ENCODE measurements around the gene MATK. TPM values are rescaled to one million over a fixed set of nuclear protein-coding genes. Genes with fewer than 3 reads are reported as not detected.
A peak's percentile ranks its signal among the peaks of the same experiment; 100 is the strongest.

MATK gene, protein sequence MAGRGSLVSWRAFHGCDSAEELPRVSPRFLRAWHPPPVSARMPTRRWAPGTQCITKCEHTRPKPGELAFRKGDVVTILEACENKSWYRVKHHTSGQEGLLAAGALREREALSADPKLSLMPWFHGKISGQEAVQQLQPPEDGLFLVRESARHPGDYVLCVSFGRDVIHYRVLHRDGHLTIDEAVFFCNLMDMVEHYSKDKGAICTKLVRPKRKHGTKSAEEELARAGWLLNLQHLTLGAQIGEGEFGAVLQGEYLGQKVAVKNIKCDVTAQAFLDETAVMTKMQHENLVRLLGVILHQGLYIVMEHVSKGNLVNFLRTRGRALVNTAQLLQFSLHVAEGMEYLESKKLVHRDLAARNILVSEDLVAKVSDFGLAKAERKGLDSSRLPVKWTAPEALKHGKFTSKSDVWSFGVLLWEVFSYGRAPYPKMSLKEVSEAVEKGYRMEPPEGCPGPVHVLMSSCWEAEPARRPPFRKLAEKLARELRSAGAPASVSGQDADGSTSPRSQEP
- total RNA-seq = 1 to 10 TPM; 1.1 to 2.8 TPM
- long read RNA-seq, donor 1, partial matches to known transcripts = 1 of 2 reads
- long read RNA-seq, donor 1, other reads (novel, unspliced or antisense) = 1 of 2 reads
- long read RNA-seq, donor 2, partial matches to known transcripts = 3 of 5 reads
- long read RNA-seq, donor 2, other reads (novel, unspliced or antisense) = 0 of 5 reads

DNA sequence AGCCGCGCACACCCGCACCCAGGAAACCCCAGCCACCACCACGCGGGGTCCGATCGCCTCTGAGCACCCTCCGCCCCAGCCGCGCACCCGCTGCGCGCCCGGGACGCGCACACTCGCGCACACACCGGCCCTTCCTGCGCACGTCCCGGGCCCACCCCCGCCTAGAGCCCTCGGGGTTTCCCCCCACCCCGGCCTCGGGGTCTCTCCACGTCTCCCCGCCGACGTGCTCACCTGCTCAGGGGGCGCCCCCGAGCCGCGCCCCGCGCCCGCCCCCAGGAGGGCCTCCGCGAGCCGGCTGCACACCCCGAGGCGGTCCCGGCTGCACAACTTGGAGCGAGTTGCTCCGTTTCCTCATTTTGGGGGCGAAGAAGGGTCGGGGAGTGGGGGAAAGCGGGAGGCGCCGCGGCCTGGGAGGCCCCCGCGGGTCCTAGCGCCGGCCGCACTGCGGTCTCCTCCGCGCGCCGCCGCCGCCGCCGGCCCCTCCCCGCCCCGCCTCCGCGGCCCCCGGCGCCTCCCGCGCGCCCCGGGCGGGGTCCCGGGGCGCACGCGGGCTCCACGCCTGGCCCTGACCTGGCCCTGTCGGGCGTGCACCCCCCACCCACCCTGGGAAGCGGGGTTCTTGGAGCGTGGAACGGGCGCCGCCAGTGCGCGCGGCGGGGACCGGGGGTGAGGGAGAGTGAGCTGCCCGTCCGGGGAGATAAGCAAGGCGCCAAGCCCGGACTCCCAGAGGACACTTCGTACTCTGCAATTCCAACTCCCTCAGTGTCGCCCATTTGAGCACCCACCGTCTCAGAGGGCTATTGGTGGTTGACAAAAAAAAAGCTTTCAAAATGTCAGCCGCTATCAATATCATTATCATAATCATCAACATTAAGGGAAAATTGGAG lies at the start of gene MATK:
Gene MATK, minus strand, starts transcription at position 444 of the 887 bp plus-strand sequence. CDS start 1,246 bp downstream, outside the sequence.
- DNase-seq (ENCODE audit: low spot score) = no peak
- intact Hi-C loops (cut with DNase I) = no loop called here

DNA sequence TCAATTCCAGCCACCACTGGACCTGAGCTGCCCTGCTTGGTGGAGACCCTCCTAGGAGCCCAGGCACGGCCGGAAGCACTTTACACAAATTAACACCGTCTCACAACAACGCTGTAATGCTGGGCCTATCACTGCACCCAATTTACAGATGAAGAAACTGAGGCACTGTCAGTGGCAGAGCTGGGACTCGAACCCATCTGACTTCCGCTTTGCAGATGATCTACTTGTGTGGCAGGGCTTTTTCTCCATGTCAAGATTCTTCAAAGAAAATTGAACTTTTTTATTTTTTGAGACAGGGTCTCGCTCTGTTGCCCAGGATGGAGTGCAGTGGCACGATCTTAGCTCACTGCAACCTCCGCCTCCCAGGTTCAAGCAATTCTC lies 48.9 kb upstream of the MATK start:
- DNase-seq (ENCODE audit: low spot score) = no peak
- intact Hi-C loops (cut with DNase I) = no loop called here

DNA sequence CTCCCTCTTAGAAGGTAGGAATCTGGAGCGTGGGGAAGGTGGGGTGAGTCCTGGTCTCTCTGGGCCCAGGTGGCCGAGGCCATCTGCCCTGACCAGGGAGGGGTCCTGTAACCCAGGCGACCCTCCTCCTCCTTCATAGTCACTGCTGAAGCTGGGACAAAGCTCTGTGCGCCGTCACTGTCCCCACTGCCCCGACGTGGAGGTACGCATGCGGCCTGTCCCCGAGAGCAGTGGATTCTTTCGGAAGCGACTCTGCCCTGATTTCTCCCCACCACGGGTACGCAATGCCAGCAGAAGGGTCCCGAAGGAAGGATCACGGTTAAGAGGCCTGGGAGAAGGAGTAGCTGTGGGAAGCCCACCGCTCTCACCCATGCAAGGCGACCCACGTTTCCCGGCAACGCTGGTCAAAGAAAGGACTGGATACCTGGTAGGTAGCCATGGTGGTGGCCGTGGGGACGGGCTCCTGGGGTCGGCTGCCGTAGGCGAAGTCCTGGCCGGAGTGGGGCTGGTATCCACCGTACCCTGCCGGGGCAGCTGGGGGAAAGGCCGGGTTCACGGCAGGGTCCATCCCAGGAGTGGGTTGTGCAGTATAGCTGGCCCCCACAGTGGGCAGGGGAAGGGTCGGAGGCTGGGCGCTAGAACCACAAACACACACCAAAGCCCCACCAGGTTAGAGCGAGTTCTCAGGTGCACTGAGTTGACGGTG lies 48.3 kb upstream of the MATK start:
- intact Hi-C loops (cut with DNase I) = no loop called here

DNA sequence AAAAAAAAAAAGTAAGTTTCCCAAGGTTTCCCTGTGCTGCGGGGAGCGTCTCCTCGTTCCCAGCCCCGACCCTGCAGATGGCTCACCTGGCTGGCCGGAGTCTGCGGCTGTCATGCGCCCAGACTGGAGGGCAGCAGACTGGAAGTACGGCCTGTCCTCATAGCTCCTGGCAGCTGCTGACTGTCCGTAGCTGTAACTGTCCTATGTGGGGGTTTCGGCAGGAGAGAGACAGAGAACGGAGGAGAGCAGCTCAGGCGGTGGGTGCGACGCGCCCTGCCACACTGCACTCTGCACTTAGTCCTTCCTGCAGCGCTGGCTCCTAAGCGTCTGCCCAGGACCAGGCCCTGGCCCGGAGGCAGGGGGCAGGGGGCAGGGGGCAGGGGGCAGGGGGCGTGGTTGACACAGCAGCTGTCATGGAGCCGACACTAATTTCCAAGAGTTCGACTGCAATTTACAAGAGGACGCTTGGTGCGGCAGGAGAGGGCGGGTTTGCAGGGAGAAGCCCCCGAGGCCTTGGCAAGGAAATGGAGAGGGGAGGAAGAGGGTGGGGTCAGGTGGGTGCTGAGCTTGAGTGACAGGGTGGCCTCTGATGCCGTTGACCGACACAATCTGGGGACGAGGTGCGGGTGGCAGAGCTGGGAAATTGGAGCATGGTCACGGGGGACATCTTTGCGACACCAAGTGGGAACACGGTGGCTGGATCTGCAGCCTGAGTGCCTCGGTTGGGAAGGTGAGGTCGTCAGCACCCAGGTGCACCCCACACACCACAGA lies 47.6 kb upstream of the MATK start:
- intact Hi-C loops (cut with DNase I) = no loop called here
- no peak for DNase-seq (ENCODE audit: low spot score)

More for the DNA sequence above, 48.3 kb upstream of the MATK start:
- DNase-seq (ENCODE audit: low spot score) = no peak

DNA sequence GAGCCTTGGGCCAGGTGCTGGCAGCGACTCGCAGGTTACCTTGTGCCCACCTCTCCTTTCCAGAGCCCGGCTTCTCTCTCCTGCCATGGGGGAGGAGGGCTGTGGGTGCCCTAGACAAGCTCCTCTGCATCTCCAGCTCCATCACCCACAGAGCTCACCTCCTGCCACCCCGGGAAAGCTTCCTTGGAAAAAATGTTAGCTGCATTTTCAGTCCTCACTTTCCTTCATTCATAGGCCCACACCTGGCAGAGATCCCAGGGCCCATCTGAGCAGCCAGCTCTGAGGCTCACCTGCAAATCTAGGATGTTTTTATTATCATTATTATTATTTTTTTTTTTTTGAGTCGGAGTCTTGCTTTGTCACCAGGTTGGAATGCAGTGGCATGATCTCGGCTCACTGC lies 45.8 kb upstream of the MATK start:
- no peak for DNase-seq (ENCODE audit: low spot score)
- intact Hi-C loops (cut with DNase I) = no loop called here

DNA sequence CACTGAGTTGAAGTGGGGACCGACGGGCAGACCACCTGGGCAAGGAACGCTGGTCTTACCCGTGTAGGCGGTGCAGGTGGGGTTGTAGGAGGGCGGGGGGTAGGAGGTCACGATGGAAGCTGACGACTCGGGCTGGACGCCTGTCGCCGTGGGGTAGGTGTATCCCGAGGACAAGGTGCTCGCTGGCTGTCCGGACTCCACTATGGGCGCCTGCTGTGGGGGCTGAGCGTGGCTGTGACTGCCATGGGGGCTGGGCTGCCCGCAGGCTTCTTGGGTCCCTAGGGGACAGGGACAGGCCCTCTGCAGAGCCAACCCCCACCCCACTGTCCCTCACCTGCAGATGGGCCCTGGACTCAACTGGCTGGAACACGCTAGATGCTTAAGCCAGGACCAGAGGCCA lies 45.4 kb upstream of the MATK start:
- intact Hi-C loops (cut with DNase I) = no loop called here
- no peak for DNase-seq (ENCODE audit: low spot score)

DNA sequence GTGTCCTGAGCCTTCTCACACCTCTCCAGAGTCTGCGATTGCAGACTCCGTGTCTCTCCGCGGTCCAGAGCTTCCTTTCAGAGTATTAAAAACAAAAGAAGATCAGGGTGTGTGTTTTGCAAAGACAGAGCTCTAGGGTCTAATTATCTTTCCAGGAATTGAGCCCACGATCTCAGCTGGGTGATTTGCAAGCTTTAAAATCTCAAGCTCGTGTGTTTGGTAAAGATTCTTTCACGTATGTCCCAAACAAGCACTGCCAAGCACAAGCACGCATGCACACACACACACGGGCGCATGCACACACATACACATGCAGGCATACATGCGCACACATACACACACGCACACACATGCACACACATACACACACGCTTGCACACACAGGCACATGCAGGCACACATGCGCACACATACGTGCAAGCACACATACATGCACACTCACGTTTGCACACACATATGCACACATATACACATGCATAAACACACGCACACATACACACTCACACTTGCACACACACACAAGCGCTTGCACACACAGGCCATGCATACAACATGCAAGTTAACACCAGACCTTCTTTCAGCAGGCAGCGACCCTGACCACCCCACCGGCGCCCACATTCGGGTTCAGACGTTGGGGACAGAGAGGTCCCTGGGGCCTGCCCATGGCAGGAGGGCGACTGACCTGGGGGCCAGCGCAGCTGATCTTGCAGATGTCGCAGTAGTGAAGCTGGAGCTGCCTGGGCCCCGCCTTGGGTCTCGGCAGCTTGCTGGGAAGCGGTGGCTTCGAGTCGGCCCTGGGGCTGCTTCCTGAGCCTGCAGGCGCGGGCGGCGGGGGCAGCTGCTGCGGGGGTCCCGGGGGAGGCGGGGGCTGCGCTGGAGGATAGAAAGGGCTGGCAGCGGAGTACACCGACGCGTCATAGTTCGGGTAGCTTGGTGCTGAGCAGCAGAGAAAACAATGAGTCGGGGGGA lies 44.7 kb upstream of the MATK start:
- DNase-seq (ENCODE audit: low spot score) = no peak
- intact Hi-C loops (cut with DNase I) = no loop called here

DNA sequence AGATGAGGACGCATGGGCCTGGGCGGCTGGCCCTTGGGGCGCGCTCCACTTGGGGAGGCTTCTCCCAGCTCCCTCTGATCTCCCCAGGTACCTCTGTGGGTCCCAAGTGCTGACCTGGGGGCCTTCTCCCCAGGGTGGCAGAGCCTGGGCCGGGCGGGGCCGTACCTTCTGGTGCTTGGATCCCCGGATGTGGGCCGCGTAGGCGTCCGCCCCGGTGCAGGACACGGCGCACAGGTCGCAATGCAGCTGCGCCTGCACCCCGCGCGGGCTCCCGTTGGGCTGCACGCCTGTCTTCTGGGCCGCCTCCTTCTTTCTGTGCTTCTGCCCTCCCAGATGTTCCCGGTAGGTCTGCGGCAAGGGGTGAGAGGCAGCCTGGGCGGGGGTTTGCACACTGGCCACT lies 41.1 kb upstream of the MATK start:
- no peak for DNase-seq (ENCODE audit: low spot score)
- intact Hi-C loops (cut with DNase I) = no loop called here

DNA sequence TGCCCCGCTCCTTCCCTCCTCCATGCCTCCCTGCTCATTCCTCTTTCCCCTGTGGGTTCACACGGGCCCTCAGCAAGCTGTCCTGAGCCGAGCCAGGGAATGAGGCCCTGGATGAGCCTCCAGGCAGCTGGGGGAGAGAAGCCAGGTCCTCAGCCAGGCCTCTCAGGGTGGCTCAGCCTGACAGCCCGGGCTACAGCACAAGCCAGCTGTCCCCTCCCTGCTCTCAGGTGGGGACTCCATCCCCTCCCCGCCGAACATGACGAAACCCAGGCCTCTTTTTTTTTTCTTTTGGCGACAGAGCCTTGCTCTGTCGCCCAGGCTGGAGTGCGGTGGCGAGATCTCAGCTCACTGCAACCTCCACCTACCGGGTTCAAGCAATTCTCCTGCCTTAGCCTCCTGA lies 40.0 kb upstream of the MATK start:
- intact Hi-C loops (cut with DNase I) = no loop called here
- DNase-seq (ENCODE audit: low spot score) = no peak

DNA sequence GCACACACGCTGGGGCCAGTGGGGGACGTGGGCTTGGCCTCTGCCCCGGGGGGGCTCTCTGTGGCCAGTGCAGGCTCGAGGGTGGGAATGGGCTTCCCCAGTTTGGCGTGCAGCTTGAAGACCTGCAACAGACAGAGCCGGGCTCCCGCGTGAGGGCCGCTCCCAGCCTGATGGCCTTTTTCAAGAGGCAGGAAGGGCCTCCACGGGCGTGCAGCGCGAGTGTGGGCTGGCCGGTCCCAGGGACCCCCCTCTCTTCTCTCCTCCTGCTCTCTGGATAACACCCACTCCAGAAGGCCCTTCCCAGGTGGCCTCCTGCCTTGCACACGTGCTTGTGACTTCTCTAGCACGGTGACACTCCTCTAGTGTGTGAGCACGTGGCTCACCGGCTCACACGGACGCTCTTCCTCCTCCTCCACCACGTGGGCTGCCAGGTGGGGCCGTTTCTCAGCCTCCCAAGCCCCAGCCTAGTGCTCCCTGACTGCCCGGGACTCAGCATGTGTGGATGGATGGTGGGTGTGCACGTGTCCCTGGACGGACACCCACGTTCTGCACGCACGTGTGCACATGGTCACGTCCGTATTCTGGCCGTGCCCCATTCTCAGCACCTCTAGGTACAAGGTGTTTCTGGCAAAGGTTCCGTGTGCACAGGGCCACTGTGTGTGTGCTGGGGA lies 39.2 kb upstream of the MATK start:
- DNase-seq (ENCODE audit: low spot score) = no peak
- intact Hi-C loops (cut with DNase I) = no loop called here

DNA sequence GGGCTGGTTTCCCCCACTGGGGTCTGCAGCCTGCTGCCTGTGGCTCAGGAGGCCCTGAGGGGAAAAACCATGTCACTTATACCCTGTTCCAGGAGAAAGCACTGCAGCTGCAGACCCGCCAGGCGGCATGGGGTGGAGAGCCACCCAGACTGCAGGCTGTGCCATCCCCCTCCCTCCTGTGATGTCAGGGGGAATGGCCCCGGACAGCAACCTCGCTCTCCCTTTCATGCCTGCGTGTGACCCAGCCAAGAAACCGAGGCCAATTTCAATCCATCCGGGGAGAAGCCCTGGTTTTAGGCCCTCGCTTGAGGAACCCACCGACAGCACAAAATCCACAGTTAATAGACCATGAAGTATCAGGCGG lies 37.2 kb upstream of the MATK start:
- intact Hi-C loops (cut with DNase I) = no loop called here
- no peak for DNase-seq (ENCODE audit: low spot score)

DNA sequence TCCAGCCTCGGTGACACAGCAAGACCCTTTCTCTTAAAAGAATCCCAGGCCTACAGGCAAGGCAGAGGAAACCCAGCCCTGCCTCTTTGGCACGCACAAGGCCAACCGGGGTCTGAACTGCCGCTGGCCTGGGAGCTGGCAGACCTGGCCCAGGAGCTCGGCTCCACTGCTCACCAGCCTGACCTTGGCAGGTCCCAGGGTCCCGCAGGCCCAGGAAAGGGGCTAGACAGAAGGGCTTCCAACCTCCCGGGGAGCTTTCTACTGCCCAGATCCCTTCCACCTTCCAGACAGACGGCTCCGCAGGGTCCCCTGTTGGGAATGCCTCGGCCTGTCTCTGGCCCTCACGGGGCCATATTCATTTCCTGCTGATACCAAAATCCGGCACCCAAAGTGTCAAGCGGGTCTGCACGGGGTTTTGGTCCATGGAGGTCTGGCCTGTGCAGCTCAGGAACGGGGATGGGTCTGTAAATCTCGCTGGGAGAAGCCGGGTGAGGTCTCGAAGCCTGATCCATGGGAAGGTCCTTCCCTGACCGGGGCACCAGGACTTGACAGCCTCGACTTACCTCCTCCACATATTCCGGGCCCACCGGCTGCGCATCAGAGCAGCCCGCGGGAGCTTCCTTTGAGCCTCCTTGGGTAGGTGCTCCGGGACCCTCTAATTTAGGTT lies 36.6 kb upstream of the MATK start:
- intact Hi-C loops (cut with DNase I) = no loop called here
- no peak for DNase-seq (ENCODE audit: low spot score)

DNA sequence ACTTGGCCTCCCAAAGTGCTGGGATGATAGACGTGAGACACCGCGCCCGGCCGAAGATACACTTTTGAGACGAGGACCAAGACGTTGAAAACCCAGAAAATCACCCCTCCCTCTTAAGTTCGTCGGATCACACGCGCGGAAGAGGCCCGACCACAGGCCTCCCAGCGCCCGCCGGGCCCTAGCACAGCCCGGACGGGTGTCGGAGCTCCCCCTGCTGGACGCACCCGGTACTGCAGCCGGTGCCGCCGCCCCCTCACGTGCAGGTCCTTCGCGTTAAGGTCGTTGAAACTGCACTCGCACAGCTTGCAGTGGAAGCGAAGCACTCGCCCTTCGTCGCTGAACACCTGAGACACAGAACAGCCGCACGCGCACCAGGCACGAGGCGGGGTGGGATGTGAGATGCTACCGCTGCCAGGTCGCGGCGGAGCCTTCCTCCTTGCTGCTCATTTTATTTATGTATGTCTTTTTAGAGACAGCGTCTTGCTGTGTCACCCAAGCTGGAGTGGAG lies 35.7 kb upstream of the MATK start:
- intact Hi-C loops (cut with DNase I) = no loop called here
- peak; percentile 91 for DNase-seq (ENCODE audit: low spot score)

DNA sequence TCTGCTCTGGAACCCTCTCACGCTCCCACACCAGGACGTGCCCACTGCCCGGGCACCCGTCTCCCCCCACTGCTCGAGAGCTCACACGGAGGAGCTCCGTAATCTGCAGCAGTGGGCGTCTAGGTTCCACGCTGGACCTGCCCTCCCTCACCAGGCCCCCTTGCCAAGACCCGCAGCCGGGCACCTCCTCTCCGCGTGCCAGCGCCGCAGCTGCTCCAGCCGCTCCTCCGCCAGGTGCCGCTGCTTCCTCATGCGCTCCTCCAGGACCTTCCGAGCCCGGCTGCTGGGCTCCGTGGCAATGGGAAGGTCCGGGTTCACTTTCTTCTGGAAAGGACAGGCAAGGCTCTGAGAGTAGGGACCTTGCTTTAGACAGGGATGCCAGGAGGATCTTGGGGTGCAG lies 35.0 kb upstream of the MATK start:
- intact Hi-C loops (cut with DNase I) = no loop called here
- no peak for DNase-seq (ENCODE audit: low spot score)

DNA sequence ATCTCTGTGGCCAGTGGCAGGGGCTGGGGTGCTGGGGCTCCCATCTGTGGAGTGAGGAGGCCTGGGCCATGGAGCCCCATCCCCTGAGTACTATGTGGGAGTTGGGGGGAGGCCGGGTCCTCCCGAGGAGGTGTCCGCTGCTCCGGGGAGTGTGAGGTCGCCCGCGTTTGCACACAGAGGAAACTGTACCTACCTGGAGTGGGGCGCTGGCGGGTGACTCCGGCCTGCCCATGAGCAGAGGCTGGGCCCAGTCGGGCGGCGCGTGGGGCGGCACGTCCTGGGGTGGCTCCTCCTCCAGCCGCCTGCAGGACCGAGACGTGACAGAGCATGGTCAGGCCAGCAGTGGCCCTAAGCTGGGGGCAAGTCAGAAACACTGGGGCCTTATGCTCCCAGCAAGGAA lies 33.8 kb upstream of the MATK start:
- intact Hi-C loops (cut with DNase I) = loop anchor here in 1 of 2 donors (5.0 kb wide), 1 partner anchor 592 kb away; no protein-coding TSS in a partner anchor
- no peak for DNase-seq (ENCODE audit: low spot score)

DNA sequence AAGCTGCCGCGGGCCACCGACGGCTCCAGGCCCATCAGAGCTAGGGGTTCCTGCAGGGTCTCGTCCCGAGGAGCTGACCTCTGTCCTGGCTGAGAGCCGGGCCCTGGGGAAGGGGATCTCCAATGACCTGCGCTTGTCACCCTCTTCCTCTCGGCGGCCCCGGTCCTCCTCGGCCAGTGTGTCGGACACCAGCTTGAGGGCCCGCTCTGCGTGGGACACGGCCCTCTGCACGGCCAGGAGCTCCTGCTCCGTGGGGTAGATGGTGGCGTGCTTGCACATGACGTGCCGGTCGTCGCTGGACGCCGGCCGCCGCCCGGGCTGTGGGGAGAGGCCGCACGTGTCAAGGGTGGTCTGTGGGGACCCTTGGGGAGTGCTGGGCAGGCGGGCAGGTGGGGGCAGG lies 32.7 kb upstream of the MATK start:
- no peak for DNase-seq (ENCODE audit: low spot score)
- intact Hi-C loops (cut with DNase I) = loop anchor here in 1 of 2 donors (5.0 kb wide), 1 partner anchor 593 kb away; no protein-coding TSS in a partner anchor

All from posterior vena cava (tissue), 2 donors.